ENCODE measurements around the gene BCL7C. TPM values are rescaled to one million over a fixed set of nuclear protein-coding genes. Genes with fewer than 3 reads are reported as not detected.

BCL7C gene
- total RNA-seq, 1 donor, result 33.3 TPM

GRCh38 chr16:30899794-30900193 is 5.9 kb upstream of the BCL7C start:
- DNase-seq (ENCODE audit: insufficient read length, low spot score, missing footprints), result no peak
- no peaks in the 10 kb centered on the region for H4K20me1 ChIP-seq (ENCODE audit: insufficient read depth, low read length)
- H3K27me3 ChIP-seq (ENCODE audit: insufficient read depth, low read length), result no peaks in the 10 kb centered on the region
- H3K9me3 ChIP-seq (ENCODE audit: low read depth, low read length), result no peaks in the 10 kb centered on the region
- no peak overlapping the region for H3K4me2 ChIP-seq (ENCODE audit: insufficient read depth, low read length)
- H3K27ac ChIP-seq (ENCODE audit: low read depth, low read length), result no peak overlapping the region
- H3K4me1 ChIP-seq (ENCODE audit: insufficient read depth, low read length), result peaks cover 29% of the 10 kb centered on the region
- H3K79me2 ChIP-seq (ENCODE audit: insufficient read depth, low read length), result no peaks in the 10 kb centered on the region
- H3K4me3 ChIP-seq (ENCODE audit: insufficient read depth, low read length), result no peak overlapping the region
- H2AFZ ChIP-seq (ENCODE audit: low read length), result no peak overlapping the region
- no peaks in the 10 kb centered on the region for H3K36me3 ChIP-seq (ENCODE audit: insufficient read depth, low read length)
- TF ChIP-seq CTCF (IDR thresholded peaks at IDR 0.05; ENCODE audit: extremely low read depth, low read depth, low read length), result no peak

- Histone ChIP-seq H3K27me3 (ENCODE audit: insufficient read depth, low read length) (no peaks in the 10 kb centered on the region), H3K4me1 (ENCODE audit: insufficient read depth, low read length) (peaks cover 41% of the 10 kb centered on the region)
These were observed 3.2 kb upstream of the BCL7C start for GRCh38 chr16:30896889-30897733.

GRCh38 chr16:30896261-30896888 is 2.5 kb upstream of the BCL7C start, which contains the start of gene CTF1:
Gene CTF1 (plus strand): TSS chr16:30896614. CDS start chr16:30896644, 30 bp downstream.
- H3K79me2 ChIP-seq (ENCODE audit: insufficient read depth, low read length), result peaks cover 15% of the 10 kb centered on the region
- peak within 1 kb of the TSS; percentile 83 for H3K27ac ChIP-seq (ENCODE audit: low read depth, low read length)
- peak within 1 kb of the TSS; percentile 85 for H2AFZ ChIP-seq (ENCODE audit: low read length)
- peaks cover 3% of the 10 kb centered on the region for H3K36me3 ChIP-seq (ENCODE audit: insufficient read depth, low read length)
- no peak for TF ChIP-seq CTCF (IDR thresholded peaks at IDR 0.05; ENCODE audit: extremely low read depth, low read depth, low read length)
- H3K4me3 ChIP-seq (ENCODE audit: insufficient read depth, low read length), result peak within 1 kb of the TSS; percentile 85
- H3K9me3 ChIP-seq (ENCODE audit: low read depth, low read length), result no peaks in the 10 kb centered on the region
- H3K27me3 ChIP-seq (ENCODE audit: insufficient read depth, low read length), result no peaks in the 10 kb centered on the region
- H4K20me1 ChIP-seq (ENCODE audit: insufficient read depth, low read length), result no peaks in the 10 kb centered on the region
- peak within 1 kb of the TSS; percentile 74 for H3K4me2 ChIP-seq (ENCODE audit: insufficient read depth, low read length)
- peaks cover 39% of the 10 kb centered on the region for H3K4me1 ChIP-seq (ENCODE audit: insufficient read depth, low read length)
- DNase-seq (ENCODE audit: insufficient read length, low spot score, missing footprints), result peak; percentile 97

More at GRCh38 chr16:30896889-30897733, 3.2 kb upstream of the BCL7C start:
- Histone ChIP-seq H2AFZ (ENCODE audit: low read length) (peak overlapping the region; percentile 85), H3K36me3 (ENCODE audit: insufficient read depth, low read length) (no peaks in the 10 kb centered on the region), H3K4me2 (ENCODE audit: insufficient read depth, low read length) (peak overlapping the region; percentile 74), H3K4me3 (ENCODE audit: insufficient read depth, low read length) (peak overlapping the region; percentile 85), H3K79me2 (ENCODE audit: insufficient read depth, low read length) (peaks cover 12% of the 10 kb centered on the region), H3K27ac (ENCODE audit: low read depth, low read length) (peak overlapping the region; percentile 83), H4K20me1 (ENCODE audit: insufficient read depth, low read length) (no peaks in the 10 kb centered on the region), H3K9me3 (ENCODE audit: low read depth, low read length) (no peaks in the 10 kb centered on the region)
- no peak for TF ChIP-seq CTCF (IDR thresholded peaks at IDR 0.05; ENCODE audit: extremely low read depth, low read depth, low read length)
- DNase-seq (ENCODE audit: insufficient read length, low spot score, missing footprints), result peak; percentile 99

Data from osteoblast (primary cell).